Measurements from ENCODE around the gene CXCL6. TPM values are rescaled to one million over a fixed set of nuclear protein-coding genes. Genes with fewer than 3 reads are reported as not detected.

Gene CXCL6
- total RNA-seq, 1 experiment from 2014 or later, result 23.4 TPM

GRCh38 chr4:73831569-73831968 is 4.9 kb upstream of the CXCL6 start:
- no TSS peak for BruUV-seq (replicated peaks)
- H3F3A ChIP-seq (ENCODE audit: low read length, unreplicated experiment), result peaks cover 11% of the 10 kb centered on the region
- H3K79me2 ChIP-seq (ENCODE audit: low read length), result no peaks in the 10 kb centered on the region
- H3K27me3 ChIP-seq (ENCODE audit: low read length), result no peaks in the 10 kb centered on the region
- TF ChIP-seq CTCF (conservative IDR thresholded peaks at IDR 0.05; ENCODE audit: low read depth, low read length), result no peak
- TF ChIP-seq EZH2phosphoT487 (IDR thresholded peaks at IDR 0.05; ENCODE audit: borderline replicate concordance, low read length), result no peak
- no peak for TF ChIP-seq EZH2 (IDR thresholded peaks at IDR 0.05; ENCODE audit: low read length, unreplicated experiment)
- H3K9me3 ChIP-seq (ENCODE audit: low read length), result peaks cover 10% of the 10 kb centered on the region
- intact Hi-C loops (cut with micrococcal nuclease), result no loop called here
- DNase-seq (no peak), ATAC-seq (no peak)
- H3K36me3 ChIP-seq (ENCODE audit: low read depth, low read length), result peaks cover 7% of the 10 kb centered on the region
- H3K4me3 ChIP-seq (ENCODE audit: low read length), result no peak overlapping the region
- ChIA-PET CTCF (no interaction called here), POLR2A (ENCODE audit: unreplicated experiment) (no interaction called here)
- no peak overlapping the region for H3K9ac ChIP-seq (ENCODE audit: low read length)
- H3K4me2 ChIP-seq (ENCODE audit: low read length), result no peak overlapping the region
- no peak overlapping the region for H2AFZ ChIP-seq (ENCODE audit: low read length)
- no peak overlapping the region for H3K27ac ChIP-seq (ENCODE audit: low read length)
- H3K9me2 ChIP-seq (replicated peaks; ENCODE audit: low read length), result no peaks in the 10 kb centered on the region
- H4K20me1 ChIP-seq (ENCODE audit: low read length), result no peaks in the 10 kb centered on the region
- peaks cover 18% of the 10 kb centered on the region for H3K4me1 ChIP-seq (ENCODE audit: insufficient read depth, low read length)

- peak overlapping the region; percentile 45 for H3K27ac ChIP-seq (ENCODE audit: low read length)
- intact Hi-C loops (cut with micrococcal nuclease), result no loop called here
- ATAC-seq (peak; percentile 29), DNase-seq (peak; percentile 74)
- no peak overlapping the region for H3K9ac ChIP-seq (ENCODE audit: low read length)
- no TSS peak for BruUV-seq (replicated peaks)
- no peak for TF ChIP-seq EZH2phosphoT487 (IDR thresholded peaks at IDR 0.05; ENCODE audit: borderline replicate concordance, low read length)
- no peak for TF ChIP-seq CTCF (conservative IDR thresholded peaks at IDR 0.05; ENCODE audit: low read depth, low read length)
- TF ChIP-seq EZH2 (IDR thresholded peaks at IDR 0.05; ENCODE audit: low read length, unreplicated experiment), result no peak
- peak overlapping the region; percentile 4; the same call in 1 of the 2 replicates for H2AFZ ChIP-seq (ENCODE audit: low read length)
- H3K4me1 ChIP-seq (ENCODE audit: insufficient read depth, low read length), result peaks cover 27% of the 10 kb centered on the region
- H3K9me2 ChIP-seq (replicated peaks; ENCODE audit: low read length), result no peaks in the 10 kb centered on the region
- peaks cover 11% of the 10 kb centered on the region for H3K79me2 ChIP-seq (ENCODE audit: low read length)
- no peaks in the 10 kb centered on the region for H3K27me3 ChIP-seq (ENCODE audit: low read length)
- POLR2A ChIA-PET (ENCODE audit: unreplicated experiment), result no interaction called here
- H3K4me3 ChIP-seq (ENCODE audit: low read length), result no peak overlapping the region
- H3K4me2 ChIP-seq (ENCODE audit: low read length), result 0 out of 2 replicates have a peak overlapping the region, but pooled peaks have one; percentile 0
- no peaks in the 10 kb centered on the region for H4K20me1 ChIP-seq (ENCODE audit: low read length)
- peaks cover 11% of the 10 kb centered on the region for H3F3A ChIP-seq (ENCODE audit: low read length, unreplicated experiment)
- peaks cover 2% of the 10 kb centered on the region; the same call in 1 of the 2 replicates for H3K36me3 ChIP-seq (ENCODE audit: low read depth, low read length)
- CTCF ChIA-PET, result no interaction called here
- peaks cover 2% of the 10 kb centered on the region for H3K9me3 ChIP-seq (ENCODE audit: low read length)
These were observed 3.7 kb upstream of the CXCL6 start for GRCh38 chr4:73832651-73833237.

- no peaks in the 10 kb centered on the region for H3K9me2 ChIP-seq (replicated peaks; ENCODE audit: low read length)
- H3K4me2 ChIP-seq (ENCODE audit: low read length), result peak overlapping the region; percentile 90
- CTCF ChIA-PET, result no interaction called here
- H3F3A ChIP-seq (ENCODE audit: low read length, unreplicated experiment), result no peaks in the 10 kb centered on the region
- H3K9me3 ChIP-seq (ENCODE audit: low read length), result no peaks in the 10 kb centered on the region
- H4K20me1 ChIP-seq (ENCODE audit: low read length), result no peaks in the 10 kb centered on the region
- intact Hi-C loops (cut with micrococcal nuclease), result no loop called here
- POLR2A ChIA-PET (ENCODE audit: unreplicated experiment), result interaction anchor here (0.5 kb wide), 1 partner anchor 29 kb away, joined by 3 read pairs; no protein-coding TSS in a partner anchor
- no peak for TF ChIP-seq CTCF (conservative IDR thresholded peaks at IDR 0.05; ENCODE audit: low read depth, low read length)
- DNase-seq, result no peak
- H3K4me3 ChIP-seq (ENCODE audit: low read length), result peak overlapping the region; percentile 74; the same call in 1 of the 2 replicates
- H3K79me2 ChIP-seq (ENCODE audit: low read length), result peaks cover 22% of the 10 kb centered on the region
- BruUV-seq (replicated peaks), result no TSS peak
- H3K9ac ChIP-seq (ENCODE audit: low read length), result no peak overlapping the region
- no peak overlapping the region for H2AFZ ChIP-seq (ENCODE audit: low read length)
- no peaks in the 10 kb centered on the region for H3K36me3 ChIP-seq (ENCODE audit: low read depth, low read length)
- no peaks in the 10 kb centered on the region for H3K27me3 ChIP-seq (ENCODE audit: low read length)
- ATAC-seq, result no peak
- peak overlapping the region; percentile 62 for H3K27ac ChIP-seq (ENCODE audit: low read length)
- H3K4me1 ChIP-seq (ENCODE audit: insufficient read depth, low read length), result peaks cover 69% of the 10 kb centered on the region
These were observed 2.6 kb downstream of the CXCL6 start for GRCh38 chr4:73839071-73839470.

Measured in PC-3 (cell line).